ENCODE data around the gene SUSD6.

Gene SUSD6, protein sequence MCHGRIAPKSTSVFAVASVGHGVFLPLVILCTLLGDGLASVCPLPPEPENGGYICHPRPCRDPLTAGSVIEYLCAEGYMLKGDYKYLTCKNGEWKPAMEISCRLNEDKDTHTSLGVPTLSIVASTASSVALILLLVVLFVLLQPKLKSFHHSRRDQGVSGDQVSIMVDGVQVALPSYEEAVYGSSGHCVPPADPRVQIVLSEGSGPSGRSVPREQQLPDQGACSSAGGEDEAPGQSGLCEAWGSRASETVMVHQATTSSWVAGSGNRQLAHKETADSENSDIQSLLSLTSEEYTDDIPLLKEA

DNA sequence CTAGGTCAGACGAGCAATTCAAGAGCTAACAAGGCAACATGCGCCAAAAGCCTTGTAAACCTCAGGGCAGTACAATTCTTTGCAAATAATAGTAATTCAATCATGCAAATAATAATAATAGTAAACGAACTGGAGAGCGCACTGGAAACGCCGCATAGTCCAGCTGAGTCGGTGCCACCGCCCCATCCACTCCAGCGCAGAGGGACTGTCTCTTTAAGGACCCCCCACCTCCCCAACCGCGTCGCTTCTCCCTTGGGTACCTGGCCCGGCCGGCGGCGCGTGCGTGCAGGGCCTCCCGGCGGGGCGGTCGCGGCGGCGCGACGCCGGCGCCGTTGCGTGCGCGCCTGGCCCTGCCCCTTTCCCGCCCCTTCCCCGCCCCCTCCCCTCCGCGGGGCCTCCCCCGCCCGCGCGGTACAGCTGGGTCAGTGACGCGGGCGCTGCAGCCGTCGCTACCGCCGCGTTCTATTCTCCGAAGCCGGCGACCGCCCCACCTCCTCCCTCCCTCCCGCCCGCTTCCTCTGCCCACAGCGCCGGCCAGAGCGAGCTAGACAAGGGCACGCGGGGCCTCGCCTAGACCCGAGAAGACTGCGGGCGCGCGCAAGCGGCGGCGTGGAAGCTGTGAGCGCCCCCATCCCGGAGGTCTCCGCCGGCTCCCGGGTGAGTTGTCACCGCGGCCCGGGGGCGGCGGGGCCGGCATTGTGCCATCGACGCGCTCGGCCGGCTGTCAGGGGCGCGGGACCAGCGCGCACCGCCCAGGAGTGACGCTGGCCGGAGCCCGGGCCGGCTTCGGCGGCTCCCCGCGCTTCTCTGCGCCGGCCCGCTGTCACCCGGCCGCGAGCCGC is at the start of gene SUSD6:
Gene SUSD6 (plus strand): TSS at position 425 of the 842 bp plus-strand sequence. CDS start 46,997 bp downstream, outside the sequence.
- DNase-seq: peak; percentile 77

DNA sequence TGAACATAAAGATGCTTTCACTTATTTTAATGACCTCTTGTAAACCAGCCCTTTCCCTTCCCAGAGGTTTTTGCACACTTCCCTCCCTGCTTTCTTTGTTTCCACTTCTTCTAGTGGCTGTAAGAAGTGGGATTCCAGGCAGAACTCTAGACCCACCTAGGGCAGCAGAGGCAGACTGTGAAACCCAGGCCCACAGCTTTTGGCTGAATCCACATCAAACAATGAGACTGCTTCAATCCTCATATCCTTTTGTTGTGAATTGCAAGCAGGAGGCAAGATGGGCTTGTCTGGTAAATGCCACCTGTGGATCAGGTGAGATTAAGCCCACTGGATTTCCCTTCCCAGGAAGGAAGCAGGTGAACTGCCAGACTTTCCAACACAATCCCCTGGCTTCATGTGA is 49.5 kb upstream of the SUSD6 start:
- DNase-seq: no peak

DNA sequence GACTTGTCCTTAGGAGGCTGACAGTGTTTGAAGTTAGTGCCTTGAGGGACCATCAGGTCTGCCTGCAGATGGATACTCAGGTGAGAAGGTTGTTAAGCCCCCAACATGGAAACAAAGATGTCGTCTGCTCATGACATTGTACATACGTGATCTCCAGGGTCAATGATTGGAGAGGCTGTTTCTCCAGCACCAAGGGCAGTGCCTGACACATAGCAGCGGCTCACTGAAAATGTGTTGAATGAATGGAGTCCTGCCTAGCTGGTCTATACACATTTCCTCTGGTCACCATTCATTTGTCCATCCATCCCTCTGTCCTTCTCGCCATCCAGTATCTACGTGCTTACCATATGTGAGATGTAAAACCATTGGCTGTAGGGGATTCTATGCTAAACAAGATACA is 43.8 kb upstream of the SUSD6 start:
- DNase-seq: no peak

DNA sequence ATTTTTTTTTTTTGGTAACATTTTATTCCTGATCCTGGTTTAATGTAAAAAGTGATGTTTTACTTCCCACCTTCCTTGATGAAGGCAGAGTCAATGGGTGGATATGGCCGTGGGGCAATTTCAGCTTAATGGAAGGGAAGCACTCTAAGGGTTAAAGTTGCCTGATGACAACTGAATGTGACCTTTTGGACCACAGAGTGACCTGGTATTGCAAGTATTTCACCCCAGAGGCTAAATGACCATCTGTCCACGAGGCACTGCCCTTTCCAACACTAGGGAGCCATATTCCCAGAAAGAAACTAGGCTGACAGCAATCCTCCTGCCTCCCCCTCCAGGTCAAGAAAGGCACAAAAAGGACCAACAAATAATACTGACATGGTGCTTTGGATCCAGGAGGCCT is 41.5 kb upstream of the SUSD6 start:
- DNase-seq: no peak

DNA sequence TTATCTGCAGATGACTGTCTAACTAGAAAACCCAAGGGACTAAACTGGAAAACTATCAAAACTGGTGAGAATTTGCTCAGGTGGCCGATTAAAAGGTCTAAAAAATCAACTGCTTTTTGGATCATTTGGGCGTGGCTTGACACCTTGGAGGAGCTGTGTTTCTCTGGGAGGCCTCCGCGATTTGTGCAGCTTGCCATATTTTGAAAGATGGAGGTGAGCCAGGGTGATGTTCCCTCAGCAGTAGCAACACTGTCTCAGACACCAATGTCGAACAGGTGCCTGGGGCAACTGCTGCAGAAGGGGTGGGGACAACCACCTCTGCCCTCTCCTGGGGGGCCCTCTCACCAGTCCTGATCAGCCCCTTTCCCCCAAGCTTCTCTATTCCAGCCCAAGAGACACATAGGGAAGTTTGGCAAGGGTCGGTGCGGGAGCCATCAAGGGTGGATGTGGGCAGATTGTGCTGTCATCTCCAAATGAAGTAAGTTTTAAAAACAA is 40.5 kb upstream of the SUSD6 start:
- no peak for DNase-seq

DNA sequence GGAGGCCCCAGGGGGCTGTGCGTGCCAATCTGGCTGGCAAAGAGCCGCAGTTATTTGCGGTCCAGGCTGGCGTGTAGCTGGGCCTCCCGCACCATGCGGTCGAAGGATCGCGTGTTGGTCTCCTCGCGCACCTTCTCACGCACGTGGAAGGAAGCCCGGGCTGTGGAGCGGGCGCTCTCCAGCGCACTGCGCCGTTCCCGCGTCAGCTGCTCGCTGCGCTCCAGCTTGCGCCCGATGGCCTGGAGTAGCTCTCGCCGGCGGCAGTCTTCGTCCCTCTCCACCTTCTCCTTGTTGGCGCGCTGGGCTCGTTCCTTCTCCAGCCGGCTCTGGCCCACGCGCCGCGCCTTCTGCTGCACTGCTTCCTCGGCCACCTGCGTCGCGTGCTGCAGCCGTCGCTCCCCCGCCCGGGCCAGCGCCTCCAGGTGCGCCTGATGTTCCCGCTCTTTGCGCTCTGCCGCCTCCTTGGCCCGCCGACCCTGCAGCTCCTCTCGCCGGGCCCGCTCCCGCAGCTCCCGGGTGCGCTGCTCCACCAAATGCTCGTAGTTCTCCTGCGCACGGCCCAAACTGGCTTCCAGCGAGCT is 39.9 kb upstream of the SUSD6 start:
- DNase-seq: no peak

DNA sequence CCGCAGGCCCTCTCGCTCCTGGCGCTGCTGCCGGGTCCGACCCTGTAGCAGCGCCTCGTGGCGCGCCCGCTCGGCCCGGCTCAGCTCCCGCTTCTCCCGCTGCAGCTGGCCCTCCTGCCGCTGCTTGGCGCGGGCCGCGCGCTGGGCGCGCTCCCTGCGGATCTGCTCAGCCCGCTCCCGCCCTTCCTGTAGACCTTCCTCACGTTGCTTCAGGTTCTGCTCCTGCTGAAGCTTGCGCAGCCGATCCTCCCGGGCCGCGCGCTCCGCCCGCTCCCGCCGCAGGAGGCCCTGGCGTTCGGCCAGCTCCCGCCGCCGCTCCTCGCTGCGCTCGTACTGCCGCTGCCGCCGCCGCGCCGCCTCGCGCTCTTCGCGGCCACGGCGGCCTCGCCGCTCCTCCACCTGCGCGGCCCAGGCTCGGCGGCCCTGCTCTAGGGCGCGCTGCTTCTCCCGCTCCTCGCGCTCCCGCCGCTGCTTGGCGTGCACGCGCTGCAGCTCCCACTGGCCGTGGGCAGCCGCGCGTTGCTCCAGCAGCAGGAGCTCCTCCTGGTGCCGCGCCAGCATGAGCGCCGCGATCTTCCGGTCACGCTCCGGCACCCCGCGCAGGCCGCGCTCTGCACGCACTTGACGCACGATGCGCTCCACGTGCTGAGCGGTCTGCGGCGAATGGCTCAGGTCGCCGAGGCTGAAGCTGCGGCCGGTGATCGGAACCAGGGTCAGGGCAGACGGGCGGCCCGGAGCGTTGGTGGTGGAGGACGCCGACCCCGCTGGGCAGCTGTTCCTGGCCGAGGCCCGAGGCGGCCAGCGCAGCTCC is 39.2 kb upstream of the SUSD6 start:
- DNase-seq: no peak

DNA sequence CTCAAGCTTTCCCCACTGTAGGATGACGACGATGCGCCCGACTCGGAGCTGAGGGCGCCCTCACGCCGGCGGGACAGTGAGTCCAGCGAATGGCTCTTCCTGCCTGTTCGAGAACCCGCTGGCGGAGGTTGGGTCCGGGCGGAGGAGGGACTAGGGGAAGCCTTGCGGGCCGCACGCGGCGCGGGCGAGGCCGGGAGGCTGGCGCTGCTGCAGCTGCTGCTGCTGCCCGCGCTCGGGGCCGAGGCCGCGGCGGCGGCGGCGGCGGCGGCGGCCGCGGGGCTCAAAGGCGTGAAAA is 38.6 kb upstream of the SUSD6 start:
- DNase-seq: no peak

DNA sequence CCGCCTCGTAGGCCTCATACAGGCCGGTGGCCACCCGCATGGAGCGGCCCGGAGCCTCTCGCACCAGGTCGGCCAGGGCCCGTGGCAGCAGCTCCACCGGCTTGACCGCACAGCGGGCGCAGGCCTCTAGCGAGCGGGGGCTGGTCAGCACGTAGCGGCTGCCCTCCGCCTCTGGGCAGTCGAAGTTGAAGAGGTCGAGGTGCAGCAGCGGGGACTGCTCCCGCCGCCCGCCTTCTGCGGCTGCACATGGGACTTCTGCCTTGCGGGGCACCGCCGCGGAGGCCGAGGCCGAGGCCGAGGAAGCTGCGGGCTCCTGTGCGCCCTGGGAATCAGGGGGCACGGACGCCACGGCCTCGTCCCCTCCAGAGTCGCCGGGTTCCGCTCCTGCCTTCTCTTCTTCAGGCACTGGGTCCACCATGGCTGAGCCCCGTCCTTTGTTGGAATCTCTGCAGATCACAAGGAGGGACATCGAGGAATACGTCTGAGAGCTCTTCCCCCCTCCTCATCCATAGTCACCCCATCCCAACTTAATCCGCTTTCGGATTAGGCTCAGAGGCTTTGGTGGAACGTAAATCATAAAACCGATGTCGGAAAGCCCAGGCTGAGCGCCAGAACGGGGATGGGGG is 38.1 kb upstream of the SUSD6 start:
- peak; percentile 55 for DNase-seq

DNA sequence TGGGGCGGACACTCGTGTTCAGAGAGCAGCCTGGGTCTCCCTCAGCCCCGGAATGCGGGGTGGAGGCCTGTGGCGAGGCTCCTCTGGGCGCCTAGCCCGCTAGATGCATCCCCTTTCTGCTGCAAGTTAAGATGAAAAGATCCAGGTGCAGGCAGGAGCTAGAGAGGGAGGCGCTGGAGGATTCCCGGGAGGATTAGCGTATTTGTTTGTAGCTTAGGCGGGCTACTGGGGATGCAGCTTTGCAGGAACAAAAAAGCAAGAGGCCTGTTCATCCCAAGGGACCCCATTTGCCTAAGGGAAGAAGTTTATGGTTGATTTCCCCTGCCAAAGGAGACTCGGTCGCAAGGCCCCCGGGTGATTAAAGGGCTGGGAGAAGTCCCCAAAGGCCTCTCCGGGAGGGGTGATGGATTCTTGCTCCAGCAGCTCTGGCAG is 37.5 kb upstream of the SUSD6 start:
- DNase-seq: peak; percentile 58

DNA sequence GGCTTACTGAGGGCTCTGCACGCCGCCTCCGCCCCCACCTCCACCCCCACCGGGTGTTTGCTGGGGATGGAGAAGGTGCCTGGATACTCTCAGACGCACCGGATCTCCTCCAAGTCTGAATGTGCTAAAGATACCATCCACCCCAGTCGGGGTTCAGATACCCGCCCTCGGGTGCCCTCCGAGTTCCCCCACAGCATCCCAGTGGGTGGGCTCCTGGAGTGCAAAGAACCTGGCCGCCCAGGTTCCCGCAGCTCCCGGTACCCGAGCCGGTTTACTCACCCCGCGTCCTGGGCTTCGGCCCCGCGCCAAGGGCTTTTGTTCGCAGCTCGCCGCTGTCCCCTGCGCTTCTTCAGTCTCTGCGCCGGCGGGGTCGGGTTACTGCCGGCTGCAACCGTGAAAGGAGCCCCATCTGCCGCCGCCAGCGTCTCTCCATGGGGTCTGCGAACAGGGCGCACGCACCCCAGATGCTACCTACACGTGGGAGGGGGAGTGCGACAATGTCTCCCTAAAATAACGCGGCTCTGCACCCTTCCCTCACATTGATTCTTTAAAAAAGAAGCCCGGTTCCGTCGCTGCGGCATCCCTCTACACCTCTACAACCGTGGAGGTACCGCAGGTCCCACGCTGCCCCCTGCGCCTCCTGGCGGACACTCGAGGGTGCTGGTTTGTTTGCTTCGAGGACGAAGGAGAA is 37.0 kb upstream of the SUSD6 start, which contains the start of gene CCDC177:
Gene CCDC177 (minus strand): TSS at position 609 of the 691 bp plus-strand sequence. CDS start 1,249 bp downstream, outside the sequence.
- DNase-seq: peak; percentile 81

DNA sequence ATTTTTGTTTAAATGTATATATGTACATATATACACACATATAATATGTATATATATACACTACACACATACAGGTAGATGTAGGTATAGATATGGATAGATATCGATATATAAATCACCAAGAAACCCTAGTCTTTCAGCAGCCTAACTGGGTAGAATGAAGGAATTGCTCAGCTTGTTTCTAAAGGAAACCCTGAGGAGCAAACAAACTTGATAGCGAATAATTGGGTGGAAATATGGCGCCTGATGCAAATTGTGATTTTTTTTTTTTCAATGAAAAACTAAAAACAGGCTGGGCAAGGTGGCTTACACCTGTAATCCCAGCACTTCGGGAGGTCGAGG is 36.5 kb upstream of the SUSD6 start:
- DNase-seq: no peak

DNA sequence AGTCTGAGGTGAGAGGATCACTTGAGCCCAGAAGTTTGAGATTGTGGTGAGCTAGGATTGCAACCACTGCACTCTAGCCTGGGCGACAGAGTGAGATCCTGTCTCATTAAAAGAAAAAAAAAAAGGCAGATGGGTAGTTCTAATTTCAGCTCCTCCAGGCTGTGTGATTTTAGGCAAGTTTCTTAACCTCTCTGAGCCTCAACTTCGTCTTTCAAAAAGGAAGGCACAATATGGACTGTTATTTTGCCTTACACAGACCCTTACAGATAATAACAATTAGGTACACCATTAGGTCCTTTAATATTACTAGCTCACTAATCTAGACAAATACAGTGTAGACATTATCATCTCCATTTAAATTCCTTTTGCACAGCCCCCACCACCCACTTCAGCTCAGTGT is 31.9 kb upstream of the SUSD6 start:
- DNase-seq: no peak

DNA sequence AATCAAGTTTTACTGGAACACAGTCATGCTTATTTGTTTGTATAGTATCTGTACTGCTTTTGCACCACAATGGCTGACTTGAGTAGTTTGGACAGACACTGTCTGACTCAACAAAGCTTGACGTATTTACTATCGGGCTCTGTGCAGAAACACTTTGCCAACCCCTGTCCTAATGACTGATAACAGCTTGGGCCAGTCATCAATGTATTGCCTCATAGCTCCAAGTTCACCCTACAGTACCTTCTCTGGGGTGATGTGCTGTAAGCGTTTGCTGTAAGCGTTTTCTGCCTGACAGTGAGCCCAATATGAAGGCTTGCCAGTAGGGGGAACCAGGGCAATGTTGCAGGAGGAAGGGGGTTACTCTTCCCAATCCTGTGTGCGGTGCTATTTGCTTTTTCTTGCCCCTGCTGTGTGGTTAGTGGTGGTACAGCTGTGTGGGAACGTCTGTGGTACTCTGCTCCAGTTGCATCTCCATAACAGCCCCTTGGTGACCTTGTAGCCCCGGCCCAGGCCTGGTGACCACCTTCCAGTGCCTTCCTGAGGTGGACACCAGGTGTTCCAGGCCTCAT is 31.3 kb upstream of the SUSD6 start:
- DNase-seq: peak; percentile 22

DNA sequence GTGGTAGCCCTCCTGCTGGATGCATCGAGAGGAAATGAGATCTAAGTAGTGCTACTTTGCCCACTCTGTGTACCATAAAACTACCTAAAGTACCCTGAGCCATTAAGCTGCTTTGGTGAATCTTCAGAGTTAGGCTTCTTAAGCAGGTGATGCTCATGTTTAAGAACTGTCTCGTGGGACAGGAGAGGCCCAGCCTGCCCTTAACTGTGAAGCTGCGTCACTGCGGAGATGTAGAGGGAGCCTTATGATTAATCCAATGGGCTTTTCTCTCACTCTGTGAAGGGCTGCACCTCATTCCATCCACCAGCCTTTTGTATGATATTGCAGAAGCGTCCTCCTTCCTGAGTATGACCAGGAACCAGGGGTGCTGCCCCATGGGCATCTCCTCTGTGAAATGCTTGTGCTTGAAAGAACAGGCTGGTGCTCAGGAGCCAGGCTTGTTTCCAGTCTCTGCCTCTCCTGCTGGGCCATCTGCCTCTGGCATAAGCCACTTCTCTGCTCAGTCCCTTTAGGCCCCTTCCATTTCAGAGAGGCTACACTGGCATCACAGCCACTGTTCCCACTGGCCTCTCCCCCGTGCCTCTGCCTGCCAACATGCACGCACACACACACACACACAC is 30.0 kb upstream of the SUSD6 start:
- no peak for DNase-seq

DNA sequence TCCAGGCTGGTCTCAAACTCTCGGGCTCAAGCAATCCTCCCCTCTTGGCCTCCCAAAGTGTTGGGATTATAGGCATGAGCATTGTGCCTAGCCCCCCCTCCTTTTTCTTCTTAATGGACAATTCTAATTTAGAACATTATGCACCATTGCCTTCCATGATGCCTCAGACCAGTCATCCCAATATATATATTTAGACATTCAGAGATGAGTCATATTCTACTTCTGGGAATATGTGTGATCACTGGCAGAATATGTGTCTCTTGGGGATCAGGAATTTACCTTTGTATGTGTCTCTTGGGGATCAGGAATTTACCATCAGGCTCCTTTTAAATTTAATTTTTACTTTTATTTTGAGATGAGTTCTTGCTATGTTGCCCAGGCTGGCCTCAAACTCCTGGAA is 29.2 kb upstream of the SUSD6 start:
- DNase-seq: no peak

DNA sequence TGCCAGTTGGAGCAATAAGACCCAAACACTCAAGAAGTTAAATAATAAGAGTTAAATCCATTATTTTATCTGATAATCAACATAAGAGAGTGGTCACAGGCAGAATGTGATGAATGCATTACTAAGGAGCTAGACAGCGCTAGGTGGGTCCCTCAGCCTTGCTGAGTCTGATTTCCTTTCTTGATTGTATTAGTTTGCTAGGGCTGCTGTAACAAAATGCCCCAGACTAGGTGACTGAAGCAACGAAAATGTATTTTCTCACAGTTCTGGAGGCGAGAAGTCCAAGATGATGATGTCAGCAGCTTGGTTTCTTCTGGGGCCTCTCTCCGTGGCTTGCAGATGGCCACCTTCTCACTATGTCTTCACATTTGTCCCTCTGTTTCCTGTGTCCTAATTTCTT is 28.6 kb upstream of the SUSD6 start:
- no peak for DNase-seq

DNA sequence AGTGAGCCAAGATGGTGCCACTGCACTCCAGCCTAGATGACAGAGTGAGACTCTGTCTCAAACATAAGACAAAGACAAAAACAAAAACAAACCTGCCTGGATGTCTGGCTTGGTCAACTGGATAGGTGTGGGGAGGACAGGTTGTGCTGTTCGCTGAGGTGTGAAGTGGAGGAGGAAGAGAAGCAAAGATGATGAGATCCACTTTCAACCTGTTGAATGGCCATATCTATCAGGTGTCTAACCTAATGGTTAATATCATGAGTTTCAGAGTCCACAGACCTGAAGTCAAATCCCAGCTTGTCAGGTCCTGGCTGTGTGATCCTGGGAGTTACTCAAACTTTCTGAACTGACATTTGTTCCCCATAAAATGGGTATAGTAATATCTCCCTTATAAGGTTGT is 27.0 kb upstream of the SUSD6 start:
- DNase-seq: no peak

DNA sequence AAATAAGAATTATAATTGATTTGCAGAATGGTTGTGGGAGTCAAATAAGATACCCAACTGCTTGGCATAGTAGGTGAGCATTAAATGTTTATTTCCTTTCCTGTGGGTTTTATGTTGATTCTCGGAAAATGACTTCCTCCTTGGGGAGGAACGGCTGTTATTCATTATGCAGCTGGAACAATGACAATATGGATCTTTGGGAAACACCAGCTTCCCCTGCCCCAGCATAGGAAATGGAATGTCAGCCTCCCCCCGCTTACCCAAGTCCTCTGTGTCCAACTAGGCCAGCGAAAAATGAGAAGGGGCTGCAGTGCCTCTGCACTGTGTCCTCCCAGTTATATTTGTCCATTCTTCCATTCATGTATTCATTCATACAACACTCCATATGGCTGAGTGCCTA is 25.0 kb upstream of the SUSD6 start:
- DNase-seq: no peak

DNA sequence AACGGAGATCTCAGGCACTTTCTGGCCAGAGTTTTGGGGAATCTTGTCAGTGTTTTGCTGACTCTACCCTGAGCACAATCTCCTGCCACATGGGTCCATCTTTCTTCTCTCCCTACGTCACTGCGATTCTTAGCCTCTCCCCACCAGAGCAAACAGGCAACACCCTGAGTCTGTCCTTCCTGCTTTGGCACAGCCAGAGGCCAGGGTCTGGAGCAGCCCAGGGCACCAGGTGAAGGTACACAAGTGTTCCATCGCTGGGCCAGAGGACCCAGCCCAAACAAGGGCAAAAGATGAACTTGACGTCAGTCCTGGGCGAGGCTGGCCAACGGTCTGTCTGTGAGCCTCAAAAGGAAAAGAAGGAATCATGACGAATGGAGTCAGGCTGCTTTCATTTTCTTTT is 24.0 kb upstream of the SUSD6 start:
- no peak for DNase-seq

DNA sequence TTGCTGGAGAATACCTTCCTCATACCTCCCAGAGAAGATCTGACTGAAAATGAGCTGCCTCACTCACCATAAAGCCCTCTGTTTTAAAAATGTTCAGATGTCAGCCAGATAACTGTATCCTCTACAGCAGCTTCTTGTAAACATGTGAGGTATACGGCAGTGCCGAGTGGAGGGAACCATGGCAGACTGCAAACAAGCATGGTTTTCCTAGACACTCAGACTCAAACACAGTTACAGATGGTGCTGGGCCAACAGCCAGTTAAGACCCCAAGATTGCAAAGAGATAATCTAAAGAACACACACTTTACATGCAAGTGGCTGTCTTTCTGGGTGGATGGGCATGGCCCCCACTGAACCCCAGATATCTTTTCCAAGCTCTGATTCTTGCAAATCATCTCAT is 20.1 kb upstream of the SUSD6 start:
- no peak for DNase-seq

Measured in NCI-H2227 treated with DMSO at 0.1 percent for 48 hours (cell line).